Measurements from ENCODE around the gene CACNA2D3.

Gene CACNA2D3

DNA sequence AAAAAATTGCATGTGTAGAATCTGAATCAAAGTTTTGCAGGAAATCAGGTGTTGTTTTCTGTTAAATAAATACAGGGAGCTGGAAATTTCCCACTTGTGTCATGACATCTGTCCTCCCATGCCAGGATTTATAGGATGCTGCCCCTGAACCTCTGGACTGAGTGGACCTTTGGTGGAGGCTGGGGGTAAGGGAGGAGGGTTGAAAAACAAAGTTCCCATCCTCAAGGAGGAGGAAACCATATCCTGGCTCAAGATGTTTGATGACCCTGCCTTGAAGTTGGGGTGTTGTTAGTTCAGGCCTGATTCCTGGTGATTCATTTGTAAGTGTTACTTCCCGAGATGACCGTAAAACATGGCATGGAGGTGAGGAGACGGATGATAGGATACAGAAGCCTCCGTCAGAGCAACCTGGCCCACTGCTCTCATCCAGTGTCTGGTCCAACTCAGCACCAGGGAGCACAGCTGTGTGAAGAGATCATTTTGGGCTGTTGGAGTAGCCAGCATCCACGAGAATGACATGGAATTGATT, 223.6 kb downstream of the CACNA2D3 start:
- no peak for DNase-seq

DNA sequence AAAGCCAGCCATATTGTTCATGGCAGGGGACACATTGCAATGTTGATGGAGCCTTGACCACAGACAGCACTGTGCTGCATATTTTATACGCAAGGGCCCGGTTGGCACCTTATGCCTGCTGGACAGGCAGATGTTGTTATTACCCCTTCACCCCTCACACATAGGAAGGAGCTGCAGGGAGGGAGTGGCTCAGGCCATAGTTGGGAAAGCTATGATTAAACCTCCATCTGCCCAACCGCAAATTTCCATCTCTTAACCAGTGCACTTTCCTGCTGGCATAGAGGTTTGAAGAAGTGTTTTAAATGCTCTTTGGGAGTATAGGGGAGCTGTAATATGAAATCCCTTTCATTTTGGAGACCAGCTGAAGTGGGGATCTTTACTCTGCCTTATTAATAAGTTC, 224.7 kb downstream of the CACNA2D3 start:
- DNase-seq: no peak

DNA sequence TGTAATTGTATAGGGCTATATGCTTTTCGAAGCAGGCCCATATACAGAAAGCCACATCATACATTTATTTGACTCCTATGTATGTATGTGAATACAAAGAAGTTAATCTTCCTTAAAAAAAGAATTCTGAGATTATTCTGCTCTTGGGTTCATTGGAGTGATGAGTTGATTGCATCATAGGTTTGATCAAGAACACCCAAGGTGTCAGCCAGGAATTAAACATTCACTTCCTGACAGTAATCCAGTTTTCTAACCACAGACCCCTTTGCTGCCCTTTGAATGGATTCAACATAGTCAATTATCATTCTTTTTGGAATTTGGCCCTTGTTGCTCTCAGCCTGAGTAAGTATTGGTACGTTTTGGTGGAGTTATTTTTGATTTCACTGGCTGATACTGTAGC, 225.6 kb downstream of the CACNA2D3 start:
- DNase-seq: no peak

DNA sequence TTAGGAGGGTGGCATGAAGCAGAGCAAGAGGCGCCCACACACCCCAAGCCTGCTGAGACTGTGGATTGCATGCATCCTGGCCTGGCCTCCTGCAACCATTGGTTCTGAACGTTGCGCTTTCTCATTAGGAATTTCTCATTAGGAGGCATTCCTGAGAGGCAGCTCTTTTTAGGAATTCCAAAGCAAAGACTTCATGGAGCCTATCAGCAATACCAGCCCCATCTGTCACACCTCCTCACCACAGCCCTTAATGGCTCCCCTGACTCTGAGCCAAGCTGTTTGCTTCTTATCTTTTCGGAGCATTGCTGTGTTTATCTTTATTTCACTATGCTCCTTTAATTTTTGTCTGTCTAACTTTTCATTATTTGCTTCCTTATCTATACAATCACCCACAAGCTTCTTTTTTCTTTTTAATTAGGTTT, 226.9 kb downstream of the CACNA2D3 start:
- DNase-seq: no peak

DNA sequence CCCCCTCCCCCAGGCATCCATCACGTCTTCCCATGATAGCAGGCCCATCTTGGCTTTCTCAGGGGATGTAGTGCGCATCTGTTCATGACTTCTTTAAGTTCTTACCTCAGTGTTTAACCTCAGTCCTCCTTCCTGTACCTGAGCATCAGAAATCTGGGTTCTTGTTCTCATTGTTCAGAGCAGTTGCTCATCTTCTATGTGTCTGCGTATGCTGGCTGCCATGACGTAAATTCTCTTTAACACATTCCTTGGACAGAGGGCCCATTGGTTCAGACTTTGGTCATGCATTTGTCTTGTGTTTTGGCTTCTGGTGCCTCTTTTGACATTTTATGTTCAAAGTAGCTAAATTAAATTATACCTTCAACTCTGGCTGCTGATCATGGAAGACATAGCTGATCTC, 227.3 kb downstream of the CACNA2D3 start:
- no peak for DNase-seq

DNA sequence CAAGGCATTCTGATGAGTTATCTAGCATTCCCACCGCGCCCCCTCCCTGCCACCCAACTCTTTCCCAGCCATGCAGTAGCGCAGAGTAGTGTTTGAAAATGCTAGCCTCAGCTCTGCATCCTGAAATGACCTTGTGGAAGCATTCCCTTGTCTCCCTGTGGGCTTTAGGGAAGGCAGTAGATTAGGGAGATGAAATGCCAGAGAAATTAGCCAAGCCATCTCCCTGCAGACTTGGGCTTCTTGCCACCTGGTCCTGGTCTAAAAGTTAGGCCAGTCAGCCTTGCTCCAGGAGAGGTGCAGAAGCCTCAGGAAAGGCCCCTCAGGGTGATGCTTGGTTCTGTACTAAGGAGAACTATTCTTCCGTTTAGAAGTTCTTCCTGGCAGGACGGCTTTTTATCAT, 231.2 kb downstream of the CACNA2D3 start:
- DNase-seq: no peak

DNA sequence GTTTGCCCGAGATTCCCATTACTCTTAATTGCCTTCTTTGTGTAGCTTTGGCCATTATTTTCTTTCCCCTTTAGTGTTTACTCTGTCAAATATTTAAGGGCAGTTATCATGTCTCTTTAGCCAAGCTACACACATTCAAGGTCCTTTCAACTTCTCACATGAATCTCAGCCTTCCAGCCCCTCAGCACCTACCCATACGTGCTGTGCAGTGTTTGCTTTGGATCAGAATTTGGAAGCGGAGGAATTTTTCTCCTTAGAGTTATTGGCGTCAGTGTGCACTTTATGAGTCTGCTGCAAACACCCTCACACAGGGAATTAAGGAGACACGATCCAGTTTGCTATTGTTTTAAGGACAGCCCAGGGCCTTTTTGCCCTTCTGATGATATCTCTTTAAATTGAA, 231.6 kb downstream of the CACNA2D3 start:
- DNase-seq: peak; percentile 77

DNA sequence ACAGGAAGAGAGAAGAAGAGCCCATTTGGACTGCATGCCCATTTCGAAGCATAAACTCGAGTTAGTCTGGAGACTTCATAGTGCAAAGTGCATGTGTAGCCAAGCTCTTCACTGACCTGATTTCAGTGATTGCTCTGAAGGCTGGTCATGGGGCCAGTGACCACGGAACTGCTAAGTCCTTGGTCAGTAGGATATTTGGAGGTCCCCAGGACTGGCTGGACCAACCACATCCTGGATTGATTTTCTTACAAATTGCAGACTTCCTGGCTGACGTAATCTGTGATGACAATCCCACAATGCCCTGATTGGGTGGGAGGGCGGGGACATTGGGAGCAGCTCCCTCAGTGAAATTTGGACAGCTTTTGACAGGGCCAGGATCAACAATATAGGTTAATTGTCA, 233.4 kb downstream of the CACNA2D3 start:
- no peak for DNase-seq

DNA sequence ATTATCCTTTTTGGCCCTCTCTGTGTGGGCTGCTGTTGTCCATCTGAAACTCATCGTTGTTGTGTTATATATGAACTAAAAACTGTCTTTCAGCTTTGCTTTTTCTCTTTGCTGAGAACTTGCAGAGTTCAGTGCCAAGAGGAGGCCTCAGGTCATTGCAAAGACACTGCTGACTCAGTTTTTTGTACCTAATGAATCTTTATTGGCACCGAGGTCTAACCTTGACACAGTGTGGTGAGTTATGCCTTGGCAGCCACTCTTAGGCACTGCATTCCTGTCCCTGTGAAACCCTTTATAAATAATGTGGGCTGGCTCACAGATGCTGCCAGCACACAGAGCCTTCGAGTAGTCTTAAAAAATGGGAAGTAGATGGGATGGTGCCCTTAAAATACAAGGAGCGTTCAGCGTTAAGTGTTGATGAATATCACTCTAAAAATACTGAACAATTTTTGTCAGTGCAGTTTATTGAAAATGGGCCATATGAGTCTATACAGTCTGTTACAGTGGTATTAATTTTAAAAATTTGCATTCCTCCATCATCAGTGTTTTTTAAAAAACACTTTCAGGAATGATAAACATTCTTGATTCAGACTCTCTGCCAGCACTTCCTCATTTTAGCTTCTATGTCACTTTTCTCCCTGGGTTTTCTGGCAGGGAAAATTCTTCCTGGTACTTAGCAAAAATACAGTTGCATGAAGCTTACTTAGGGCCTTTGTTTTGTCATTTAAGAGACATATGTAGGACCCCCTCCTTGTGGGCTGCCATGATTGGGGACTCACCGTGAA, 234.1 kb downstream of the CACNA2D3 start:
- DNase-seq: no peak

DNA sequence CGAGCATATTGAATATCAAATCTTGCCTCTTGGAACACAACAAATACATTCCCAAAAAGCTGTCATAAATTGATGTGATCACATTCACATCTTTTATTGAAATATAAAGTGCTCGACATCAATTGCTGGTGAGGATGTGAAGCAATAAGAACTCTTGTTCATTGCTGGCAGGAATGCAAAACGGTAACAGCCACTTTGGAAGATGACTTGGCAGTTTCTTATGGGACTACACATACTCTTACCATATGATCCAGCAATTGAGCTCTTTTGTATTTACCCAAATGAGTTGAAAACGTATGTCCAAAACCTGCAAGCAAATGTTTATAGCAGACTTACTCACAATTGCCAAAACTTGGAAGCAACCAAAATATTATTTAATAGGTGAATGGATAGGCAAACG, 234.9 kb downstream of the CACNA2D3 start:
- no peak for DNase-seq

DNA sequence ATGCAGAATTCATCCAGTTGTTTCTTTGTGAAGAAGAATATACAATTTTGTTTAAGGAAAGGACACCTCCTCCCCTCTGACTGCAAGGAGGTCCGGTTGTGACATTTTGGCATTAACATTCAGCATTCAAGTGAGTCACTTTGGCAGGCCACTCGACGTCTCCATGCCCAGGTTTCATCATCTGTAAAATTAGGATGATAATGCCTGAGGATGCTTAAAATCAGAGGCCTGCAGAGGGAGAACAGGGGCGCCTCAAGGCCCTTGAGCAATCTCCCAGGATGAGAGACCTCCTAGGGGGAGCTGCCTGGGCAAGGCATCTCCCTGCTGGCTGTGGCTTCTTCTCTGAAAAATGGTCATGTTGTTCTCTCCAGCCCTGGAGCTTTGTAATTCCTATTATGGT, 236.0 kb downstream of the CACNA2D3 start:
- DNase-seq: no peak

DNA sequence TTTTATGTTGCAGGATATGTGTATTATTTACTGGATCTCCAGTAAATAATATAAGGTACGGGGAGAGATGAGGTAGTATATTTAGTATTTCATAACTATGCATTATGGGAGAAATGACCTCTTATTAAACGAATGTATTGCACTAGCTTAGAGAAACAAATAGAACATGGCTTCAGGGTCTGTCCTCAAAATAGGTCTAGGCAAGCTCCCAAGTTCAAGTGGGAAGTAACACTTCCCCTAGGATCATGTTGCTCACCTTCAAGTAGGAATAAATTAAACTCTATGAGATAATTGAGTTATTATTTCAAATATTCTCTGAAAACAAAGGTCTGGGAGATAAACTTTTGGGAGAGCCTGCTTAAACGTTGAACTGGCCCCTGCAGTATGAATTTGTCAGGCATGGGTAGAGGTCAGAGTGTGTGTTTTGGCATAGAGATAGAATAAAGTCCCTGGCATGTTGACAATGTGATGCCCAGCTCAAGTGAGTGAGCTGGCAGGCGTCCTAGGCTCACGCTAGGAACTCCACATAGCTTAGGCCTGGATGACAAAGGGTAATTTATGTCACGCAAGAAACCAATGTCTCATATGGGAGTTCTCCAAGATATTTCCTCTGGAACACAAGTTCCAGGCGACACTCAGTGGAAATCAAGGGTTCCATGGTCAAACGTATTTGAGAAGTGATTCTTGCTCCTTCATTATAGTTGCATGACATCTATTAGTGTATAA, 236.8 kb downstream of the CACNA2D3 start:
- no peak for DNase-seq

DNA sequence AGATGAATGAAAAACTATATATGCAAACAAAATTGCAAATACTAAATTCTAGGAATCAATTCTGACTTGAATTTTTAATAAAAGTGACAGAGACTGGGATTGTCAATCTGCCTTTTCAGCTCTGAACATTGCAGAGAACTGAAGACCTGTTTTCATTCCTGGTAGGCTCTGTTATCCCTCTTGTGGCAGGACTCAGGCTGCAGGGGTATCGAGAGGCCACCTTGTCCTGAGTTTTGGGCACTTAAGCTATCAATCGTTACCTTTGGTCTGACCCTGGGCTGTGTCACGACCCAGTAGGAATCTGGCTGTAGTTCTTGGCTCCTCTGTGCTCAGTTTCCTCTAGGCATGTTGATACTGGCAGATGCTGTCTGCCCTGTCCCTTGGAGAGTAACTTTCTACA, 238.0 kb downstream of the CACNA2D3 start:
- no peak for DNase-seq

DNA sequence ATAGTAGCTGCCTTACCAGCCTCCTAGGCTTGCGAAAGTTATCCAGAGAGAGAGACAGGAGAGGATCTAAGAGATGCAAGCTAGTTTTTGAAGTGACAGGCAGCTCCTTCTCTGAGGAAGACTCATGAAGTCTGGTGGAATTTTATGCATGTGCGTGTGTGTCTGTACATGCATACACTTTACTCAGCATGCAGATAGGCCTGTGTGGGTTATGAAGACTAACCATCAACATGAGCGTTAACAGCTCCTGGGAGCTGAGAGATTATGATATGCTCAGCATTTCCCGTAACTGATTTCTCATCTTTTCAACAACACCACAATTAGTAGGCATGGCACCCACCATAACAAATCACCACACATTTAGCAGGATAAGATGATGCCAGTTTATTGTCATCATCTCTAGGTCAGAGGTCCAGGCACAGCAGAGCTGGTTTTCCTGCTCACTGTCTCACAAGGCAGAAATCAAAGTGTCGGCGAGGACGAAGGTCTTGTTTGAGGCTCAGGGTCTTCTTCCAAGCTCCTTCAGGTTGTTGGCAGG, 239.5 kb downstream of the CACNA2D3 start:
- no peak for DNase-seq

DNA sequence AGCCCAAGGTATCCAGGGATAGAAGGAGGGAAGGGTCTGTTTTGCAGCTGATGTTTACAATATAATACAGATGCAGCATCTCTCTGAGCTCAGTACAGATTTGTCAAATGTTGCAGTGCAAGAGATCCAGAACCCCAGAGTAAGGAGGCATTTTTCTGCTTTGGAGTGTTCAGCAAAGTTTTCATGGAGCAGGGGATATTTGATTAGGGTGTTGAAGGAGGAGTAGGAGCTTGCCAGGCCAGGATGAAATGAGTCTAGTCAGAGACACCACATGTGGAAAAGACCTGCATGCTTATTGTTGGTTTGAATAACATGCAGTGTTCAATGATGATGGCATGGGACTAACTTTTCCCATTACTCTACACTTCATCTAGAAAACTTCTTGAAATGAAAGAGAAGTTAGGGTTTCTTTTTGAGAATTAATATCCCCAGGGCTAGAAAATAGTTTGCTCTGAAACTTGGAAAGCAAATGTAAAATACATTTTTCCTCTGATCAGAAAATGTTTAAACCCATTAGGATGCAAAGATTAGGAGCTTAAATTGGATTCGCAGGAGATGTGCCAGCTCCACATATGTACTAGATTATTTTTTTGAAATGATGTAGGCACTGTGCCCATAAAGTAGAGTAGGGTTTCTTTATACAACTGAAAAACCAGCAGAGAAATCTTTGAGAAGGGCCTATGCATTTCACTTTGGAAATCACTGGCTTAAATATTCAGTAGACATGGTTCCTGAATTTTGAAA, 243.8 kb downstream of the CACNA2D3 start:
- no peak for DNase-seq

DNA sequence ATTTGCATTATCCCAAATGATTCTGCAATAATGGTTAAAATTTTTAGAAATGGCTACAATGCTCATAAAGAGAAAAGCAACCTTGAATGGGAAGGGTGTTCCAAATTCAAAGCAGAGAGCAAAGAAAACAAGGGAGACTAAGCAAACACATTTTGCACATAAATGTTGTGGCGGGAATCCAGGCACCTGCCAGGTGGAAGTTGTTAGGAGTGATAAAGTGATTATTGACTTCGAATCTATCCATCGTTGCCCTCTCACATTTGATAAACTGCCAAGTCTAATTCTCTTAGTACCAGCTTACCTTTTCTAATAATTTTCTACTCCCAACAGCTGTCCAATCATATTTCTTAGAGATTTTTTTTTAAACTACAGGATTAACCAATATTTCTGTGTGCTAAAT, 244.5 kb downstream of the CACNA2D3 start:
- DNase-seq: peak; percentile 96

DNA sequence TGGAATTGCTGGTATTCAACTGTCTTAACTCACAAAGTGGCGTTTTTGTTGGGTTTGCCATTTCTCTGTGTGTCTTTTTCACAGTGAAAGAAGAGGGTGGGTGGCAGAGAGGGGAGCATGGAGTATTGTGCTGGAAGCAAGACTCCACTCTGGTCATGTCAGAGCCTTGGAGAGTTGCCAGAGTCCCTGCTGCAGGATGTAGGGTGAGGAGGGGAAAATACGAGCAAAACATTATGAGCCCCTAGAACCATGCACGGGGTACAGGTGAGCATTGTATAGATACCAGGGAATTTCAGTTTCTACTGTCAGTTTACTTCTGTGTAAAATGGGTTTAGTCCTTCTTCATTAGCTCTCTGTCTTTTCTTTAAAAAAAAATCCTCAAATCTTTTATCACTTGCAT, 249.9 kb downstream of the CACNA2D3 start:
- DNase-seq: no peak

DNA sequence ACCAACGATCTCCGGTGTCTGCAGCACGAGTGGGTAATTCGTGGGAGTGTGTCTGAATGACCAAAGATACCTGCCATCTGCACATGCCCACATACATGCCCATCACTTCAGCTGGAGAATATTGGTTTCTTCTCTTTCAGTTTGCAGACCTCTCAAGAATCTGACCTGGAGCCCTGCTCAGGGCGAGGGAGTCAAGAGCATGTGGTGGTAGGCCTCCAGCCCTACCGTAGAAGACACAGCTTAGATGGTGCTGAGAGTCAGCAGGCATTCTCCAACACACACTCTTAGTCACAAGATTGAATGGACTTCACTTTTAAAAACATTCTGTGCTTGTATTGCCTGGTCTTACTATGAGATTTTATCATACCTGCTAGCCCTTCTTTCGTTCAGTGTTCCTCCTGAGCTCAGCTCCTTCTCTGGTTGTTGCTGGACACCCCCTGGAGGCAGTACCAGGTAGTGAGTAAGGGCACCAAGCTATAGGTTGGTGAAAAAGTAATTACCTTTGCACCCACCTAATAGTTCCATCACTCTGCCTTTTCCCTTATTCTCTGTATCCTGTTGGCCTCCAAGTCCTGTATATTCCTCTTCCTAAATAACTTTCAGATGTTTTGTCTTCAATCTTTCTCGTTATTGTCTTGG, 252.0 kb downstream of the CACNA2D3 start:
- DNase-seq: no peak

DNA sequence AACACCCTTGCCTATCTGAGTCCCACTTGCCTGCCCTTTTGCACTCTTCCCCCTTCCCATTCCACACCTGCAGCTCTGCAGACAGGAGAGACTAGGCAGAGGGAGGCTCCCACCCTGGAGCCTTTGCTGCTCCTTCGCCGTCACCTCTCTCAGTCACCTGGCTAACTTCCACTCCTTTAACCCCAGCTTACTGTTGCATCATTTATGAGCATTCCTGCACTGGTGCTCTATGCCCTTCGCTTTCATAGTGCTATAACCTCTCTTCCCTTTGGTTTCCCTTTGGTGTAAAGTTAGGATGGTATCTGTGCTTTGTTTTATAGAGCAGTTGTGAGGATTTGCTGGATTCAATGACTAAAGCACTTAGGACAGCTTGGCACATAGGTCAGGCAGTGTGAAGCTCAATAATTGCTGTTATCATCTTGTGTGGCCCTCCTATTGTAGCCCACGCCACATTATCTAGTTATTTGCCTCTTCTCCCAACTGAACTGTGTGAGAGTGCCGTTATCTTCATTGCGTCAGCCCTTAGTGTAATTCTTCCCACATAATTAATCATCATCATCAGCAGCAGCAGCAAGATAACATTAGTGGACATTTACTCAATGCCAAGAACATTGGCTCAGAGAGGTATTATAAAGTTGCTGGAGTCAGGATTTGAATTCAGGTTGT, 253.9 kb downstream of the CACNA2D3 start:
- no peak for DNase-seq

DNA sequence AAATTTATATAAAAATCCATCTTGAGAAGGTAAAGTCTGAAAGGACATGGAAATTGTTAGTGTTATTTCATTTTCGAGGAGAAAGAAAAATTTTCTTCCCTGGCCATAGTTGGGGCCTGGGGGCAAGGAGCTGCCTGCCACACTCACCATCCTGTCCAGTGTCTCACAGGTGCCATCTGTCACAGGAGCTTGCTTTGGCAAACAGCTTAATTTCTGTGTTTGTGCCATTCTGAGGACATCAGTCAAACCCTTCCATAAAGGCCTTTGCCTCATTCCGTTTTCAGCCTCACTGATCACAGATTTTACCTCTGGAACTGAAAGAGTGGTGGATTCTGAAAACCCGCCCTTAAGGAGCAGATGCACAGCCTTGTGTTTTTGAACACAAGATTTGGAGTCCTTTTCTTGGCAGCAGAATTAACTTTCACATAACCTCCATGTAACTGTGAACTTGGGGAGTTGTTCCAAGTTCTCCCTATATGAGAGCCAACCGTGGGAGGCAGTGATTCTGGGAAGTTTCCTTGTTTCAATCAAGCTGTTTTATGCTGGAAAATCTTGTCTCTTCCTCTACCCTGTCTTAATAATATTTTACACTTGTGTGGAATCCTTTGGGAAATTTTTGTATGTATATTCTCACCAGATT, 254.7 kb downstream of the CACNA2D3 start:
- no peak for DNase-seq

DNA sequence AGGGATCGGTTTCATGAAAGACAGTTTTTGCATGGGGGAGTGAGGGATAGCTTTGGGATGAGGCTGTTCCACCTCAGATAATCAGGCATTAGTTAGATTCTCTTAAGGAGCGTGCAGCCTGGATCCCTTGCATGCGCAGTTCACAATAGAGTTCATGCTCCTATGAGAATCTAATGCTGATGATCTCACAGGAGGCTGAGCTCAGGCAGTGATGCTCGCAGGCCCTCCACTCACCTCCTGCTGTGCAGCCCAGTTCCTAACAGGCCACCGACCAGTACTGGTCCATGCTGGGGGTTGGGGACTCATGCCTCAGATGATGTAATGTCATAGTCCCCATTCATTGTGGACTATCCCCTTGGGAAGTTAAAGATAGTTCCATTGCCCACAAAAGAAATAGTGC, 255.8 kb downstream of the CACNA2D3 start:
- DNase-seq: no peak

DNA sequence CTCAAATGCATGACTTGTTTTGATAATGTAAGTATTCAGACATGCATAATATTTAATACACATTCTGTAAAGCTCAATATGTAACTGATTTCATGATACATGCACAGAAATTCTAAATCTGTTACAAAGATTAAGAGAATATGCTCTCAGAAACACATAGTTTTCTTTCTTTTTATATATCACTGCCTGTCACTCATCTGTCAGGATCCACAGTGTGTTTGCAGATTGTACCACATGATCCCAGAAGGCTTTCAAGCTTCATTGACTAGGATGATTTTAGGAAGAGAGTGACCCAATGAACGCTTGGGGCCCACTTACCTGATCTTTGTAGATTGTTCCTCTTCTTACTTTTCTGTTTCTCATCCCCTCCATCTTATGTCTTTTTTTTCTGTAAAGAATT, 261.9 kb downstream of the CACNA2D3 start:
- no peak for DNase-seq
